GM18861 (cell line): ENCODE data around the gene PSRC1.
"Not testable (repeated sequence)": the region's sequence is repeated elsewhere in the genome, so short reads cannot be mapped to it uniquely, and the experiment has no call there.

Experiments
- ATAC-seq: cut with Tn5 transposase; IDR thresholded peaks from one replicate; pipeline ENCODE4 v1.9.1; 2021; ENCODE audit not compliant: unreplicated experiment

The PSRC1 gene

GRCh38 chr1:109296782-109297181, 13.8 kb upstream of the PSRC1 start:
- no peak for ATAC-seq

GRCh38 chr1:109295712-109296415, 12.9 kb upstream of the PSRC1 start:
- no peak for ATAC-seq

- no peak for ATAC-seq
Observed at GRCh38 chr1:109294481-109294880, 11.5 kb upstream of the PSRC1 start.

- ATAC-seq, result no peak
Observed at GRCh38 chr1:109293026-109293425, 10.1 kb upstream of the PSRC1 start.

GRCh38 chr1:109292364-109292763, 9.4 kb upstream of the PSRC1 start:
- no peak for ATAC-seq

- ATAC-seq, result no peak
Observed at GRCh38 chr1:109290998-109291397, 8.1 kb upstream of the PSRC1 start.

GRCh38 chr1:109290137-109290536, 7.2 kb upstream of the PSRC1 start:
- no peak for ATAC-seq

- ATAC-seq, result not testable (repeated sequence)
Observed at GRCh38 chr1:109286762-109287161, 3.8 kb upstream of the PSRC1 start.

GRCh38 chr1:109283748-109284600, 1.0 kb upstream of the PSRC1 start:
- peak; percentile 15 for ATAC-seq

GRCh38 chr1:109282497-109282951, 421 bp downstream of the PSRC1 start:
- ATAC-seq, result no peak

- ATAC-seq, result no peak
Observed at GRCh38 chr1:109281680-109282496, 1.1 kb downstream of the PSRC1 start.

- no peak for ATAC-seq
Observed at GRCh38 chr1:109280862-109281261, 2.1 kb downstream of the PSRC1 start.

GRCh38 chr1:109279615-109280278, 3.2 kb downstream of the PSRC1 start:
- no peak for ATAC-seq

- no peak for ATAC-seq
Observed at GRCh38 chr1:109277434-109278204, 5.3 kb downstream of the PSRC1 start.

GRCh38 chr1:109275706-109276345, 7.1 kb downstream of the PSRC1 start:
- no peak for ATAC-seq

- no peak for ATAC-seq
Observed at GRCh38 chr1:109274533-109275476, 8.1 kb downstream of the PSRC1 start.

- ATAC-seq, result no peak
Observed at GRCh38 chr1:109273570-109274288, 9.2 kb downstream of the PSRC1 start.
